ENCODE measurements around the gene KAZN.

KAZN gene

GRCh38 chr1:14790982-14791381, 192.5 kb downstream of the KAZN start:
- no peak for DNase-seq (ENCODE audit: low read depth)
- TF ChIP-seq CTCF (IDR thresholded peaks at IDR 0.05; ENCODE audit: insufficient read depth, low read depth, low read length, missing control alignments) = no peak
- no peak overlapping the region for H3K4me3 ChIP-seq (ENCODE audit: low read depth, low read length)

GRCh38 chr1:14791654-14792053, 193.2 kb downstream of the KAZN start:
- no peak for DNase-seq (ENCODE audit: low read depth)
- no peak overlapping the region for H3K4me3 ChIP-seq (ENCODE audit: low read depth, low read length)
- TF ChIP-seq CTCF (IDR thresholded peaks at IDR 0.05; ENCODE audit: insufficient read depth, low read depth, low read length, missing control alignments) = no peak

- no peak overlapping the region for H3K4me3 ChIP-seq (ENCODE audit: low read depth, low read length)
- DNase-seq (ENCODE audit: low read depth) = no peak
- no peak for TF ChIP-seq CTCF (IDR thresholded peaks at IDR 0.05; ENCODE audit: insufficient read depth, low read depth, low read length, missing control alignments)
Observed at GRCh38 chr1:14794136-14794768, 195.8 kb downstream of the KAZN start.

- no peak for TF ChIP-seq CTCF (IDR thresholded peaks at IDR 0.05; ENCODE audit: insufficient read depth, low read depth, low read length, missing control alignments)
- H3K4me3 ChIP-seq (ENCODE audit: low read depth, low read length) = no peak overlapping the region
- no peak for DNase-seq (ENCODE audit: low read depth)
Observed at GRCh38 chr1:14794906-14795305, 196.4 kb downstream of the KAZN start.

GRCh38 chr1:14795589-14795988, 197.1 kb downstream of the KAZN start:
- no peak overlapping the region for H3K4me3 ChIP-seq (ENCODE audit: low read depth, low read length)
- TF ChIP-seq CTCF (IDR thresholded peaks at IDR 0.05; ENCODE audit: insufficient read depth, low read depth, low read length, missing control alignments) = no peak
- DNase-seq (ENCODE audit: low read depth) = no peak

GRCh38 chr1:14800014-14800413, 201.5 kb downstream of the KAZN start:
- DNase-seq (ENCODE audit: low read depth) = no peak
- H3K4me3 ChIP-seq (ENCODE audit: low read depth, low read length) = no peak overlapping the region
- no peak for TF ChIP-seq CTCF (IDR thresholded peaks at IDR 0.05; ENCODE audit: insufficient read depth, low read depth, low read length, missing control alignments)

GRCh38 chr1:14800500-14801076, 202.1 kb downstream of the KAZN start:
- DNase-seq (ENCODE audit: low read depth) = no peak
- TF ChIP-seq CTCF (IDR thresholded peaks at IDR 0.05; ENCODE audit: insufficient read depth, low read depth, low read length, missing control alignments) = no peak

More at GRCh38 chr1:14800500-14801076, 202.1 kb downstream of the KAZN start:
- no peak overlapping the region for H3K4me3 ChIP-seq (ENCODE audit: low read depth, low read length)
